OCI-LY1 (cell line): ENCODE results near the gene GXYLT1.

Source experiments
- EZH2 ChIP-seq: fragments of 200-600 bp; sonication (generic), shearing (Covaris generic); IDR thresholded peaks from 2 replicates; pipeline ENCODE4 v1.8.0; 2017; ENCODE audit warnings: borderline replicate concordance, mixed run types, mild to moderate bottlenecking, antibody characterized with exemption, low read length, moderate library complexity, mixed read lengths
- TF ChIP-seq, protein P1 (sequence below): fragments of 200-600 bp; sonication (generic), shearing (Covaris generic); IDR thresholded peaks from 2 replicates; pipeline ENCODE4 v1.5.1; 2017; ENCODE audit warnings: mild to moderate bottlenecking, antibody characterized with exemption, low read length, moderate library complexity, mixed read lengths

DNA sequence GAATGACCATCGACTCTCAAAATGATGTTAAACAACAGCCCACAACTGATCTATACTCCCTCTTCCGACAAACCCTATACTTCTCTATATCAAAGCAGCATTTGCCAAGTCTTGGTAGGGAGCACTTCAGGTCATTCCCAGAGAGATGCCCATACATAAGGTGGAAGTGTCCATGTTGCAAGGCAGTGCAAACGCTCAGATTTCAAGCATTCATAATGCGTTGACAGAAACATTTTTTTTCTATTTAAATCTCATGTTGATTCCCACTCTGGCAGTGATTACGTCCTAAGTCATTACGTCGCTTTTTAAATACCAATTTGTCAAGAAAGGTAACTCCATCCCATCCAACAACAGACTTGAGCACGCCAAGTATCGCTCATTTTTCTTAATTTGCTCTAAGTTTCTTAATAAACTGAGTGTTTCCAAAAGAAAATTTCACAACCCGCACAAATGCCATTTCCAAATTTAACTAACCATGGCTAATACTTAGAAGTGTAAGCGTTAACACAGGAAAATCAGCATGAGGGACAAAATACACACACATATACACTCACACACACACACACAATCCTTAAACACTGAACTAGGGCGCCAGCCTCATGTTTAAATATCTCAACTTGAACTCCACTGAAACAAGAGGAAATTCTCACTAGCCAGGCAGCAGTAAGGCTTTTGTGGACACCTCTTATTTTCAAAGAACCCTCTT is 1.1 kb downstream of the GXYLT1 start:
- TF ChIP-seq, protein P1, sequence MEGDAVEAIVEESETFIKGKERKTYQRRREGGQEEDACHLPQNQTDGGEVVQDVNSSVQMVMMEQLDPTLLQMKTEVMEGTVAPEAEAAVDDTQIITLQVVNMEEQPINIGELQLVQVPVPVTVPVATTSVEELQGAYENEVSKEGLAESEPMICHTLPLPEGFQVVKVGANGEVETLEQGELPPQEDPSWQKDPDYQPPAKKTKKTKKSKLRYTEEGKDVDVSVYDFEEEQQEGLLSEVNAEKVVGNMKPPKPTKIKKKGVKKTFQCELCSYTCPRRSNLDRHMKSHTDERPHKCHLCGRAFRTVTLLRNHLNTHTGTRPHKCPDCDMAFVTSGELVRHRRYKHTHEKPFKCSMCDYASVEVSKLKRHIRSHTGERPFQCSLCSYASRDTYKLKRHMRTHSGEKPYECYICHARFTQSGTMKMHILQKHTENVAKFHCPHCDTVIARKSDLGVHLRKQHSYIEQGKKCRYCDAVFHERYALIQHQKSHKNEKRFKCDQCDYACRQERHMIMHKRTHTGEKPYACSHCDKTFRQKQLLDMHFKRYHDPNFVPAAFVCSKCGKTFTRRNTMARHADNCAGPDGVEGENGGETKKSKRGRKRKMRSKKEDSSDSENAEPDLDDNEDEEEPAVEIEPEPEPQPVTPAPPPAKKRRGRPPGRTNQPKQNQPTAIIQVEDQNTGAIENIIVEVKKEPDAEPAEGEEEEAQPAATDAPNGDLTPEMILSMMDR, result no peak; the same call in 1 of the 2 replicates
- no peak for TF ChIP-seq EZH2
